ENCODE results near the gene PEA15.

Gene PEA15

DNA sequence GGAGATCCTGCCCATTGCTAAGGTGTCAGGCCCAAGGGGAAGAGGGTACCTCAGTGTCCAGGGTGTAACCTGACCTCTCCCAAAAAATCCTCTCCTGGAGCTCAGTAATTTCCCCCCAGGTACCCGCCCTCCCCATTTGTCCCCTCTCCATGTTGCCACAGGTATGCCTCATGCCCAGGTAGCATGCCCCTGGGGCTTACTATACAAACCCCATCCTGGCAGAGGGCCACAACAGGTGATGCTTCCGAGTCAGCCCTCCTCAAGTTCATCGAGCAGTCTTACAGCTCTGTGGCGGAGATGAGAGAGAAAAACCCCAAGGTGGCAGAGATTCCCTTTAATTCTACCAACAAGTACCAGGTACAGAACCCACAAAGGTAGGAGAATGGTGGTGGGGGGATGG lies 38.1 kb upstream of the PEA15 start:
- Histone ChIP-seq H3K27me3 (ENCODE audit: insufficient read depth, low read length) (no peaks in the 10 kb centered on the region), H3K4me3 (ENCODE audit: low read length) (no peak overlapping the region), H3K4me1 (ENCODE audit: insufficient read depth, low read length) (peaks cover 48% of the 10 kb centered on the region), H3K9me3 (ENCODE audit: insufficient read depth, low read depth, low read length) (no peaks in the 10 kb centered on the region), H3K9ac (ENCODE audit: low read depth, low read length) (no peak overlapping the region), H3K36me3 (ENCODE audit: insufficient read depth, low read length) (no peaks in the 10 kb centered on the region), H3K27ac (ENCODE audit: low read depth, low read length) (no peak overlapping the region)
- WGBS, result 93% methylated on average over 4 of the region's 4 CpGs

- Histone ChIP-seq H3K36me3 (ENCODE audit: insufficient read depth, low read length) (no peaks in the 10 kb centered on the region), H3K9ac (ENCODE audit: low read depth, low read length) (no peak overlapping the region), H3K9me3 (ENCODE audit: insufficient read depth, low read depth, low read length) (no peaks in the 10 kb centered on the region), H3K27ac (ENCODE audit: low read depth, low read length) (no peak overlapping the region), H3K4me1 (ENCODE audit: insufficient read depth, low read length) (peaks cover 53% of the 10 kb centered on the region), H3K4me3 (ENCODE audit: low read length) (no peak overlapping the region), H3K27me3 (ENCODE audit: insufficient read depth, low read length) (no peaks in the 10 kb centered on the region)
- 93% methylated on average over 6 of the region's 6 CpGs for WGBS
Observed at GRCh38 chr1:160167580-160167979, 37.6 kb upstream of the PEA15 start.

- H3K4me3 ChIP-seq (ENCODE audit: low read length), result no peak overlapping the region
- H3K27ac ChIP-seq (ENCODE audit: low read depth, low read length), result no peak overlapping the region
- no peaks in the 10 kb centered on the region; the same call in 1 of the 2 replicates for H3K27me3 ChIP-seq (ENCODE audit: insufficient read depth, low read length)
- no peak overlapping the region for H3K9ac ChIP-seq (ENCODE audit: low read depth, low read length)
- 92% methylated on average over 5 of the region's 5 CpGs for WGBS
- H3K9me3 ChIP-seq (ENCODE audit: insufficient read depth, low read depth, low read length), result no peaks in the 10 kb centered on the region
- no peaks in the 10 kb centered on the region for H3K36me3 ChIP-seq (ENCODE audit: insufficient read depth, low read length)
- H3K4me1 ChIP-seq (ENCODE audit: insufficient read depth, low read length), result peaks cover 55% of the 10 kb centered on the region
Observed at GRCh38 chr1:160168016-160168415, 37.2 kb upstream of the PEA15 start.

DNA sequence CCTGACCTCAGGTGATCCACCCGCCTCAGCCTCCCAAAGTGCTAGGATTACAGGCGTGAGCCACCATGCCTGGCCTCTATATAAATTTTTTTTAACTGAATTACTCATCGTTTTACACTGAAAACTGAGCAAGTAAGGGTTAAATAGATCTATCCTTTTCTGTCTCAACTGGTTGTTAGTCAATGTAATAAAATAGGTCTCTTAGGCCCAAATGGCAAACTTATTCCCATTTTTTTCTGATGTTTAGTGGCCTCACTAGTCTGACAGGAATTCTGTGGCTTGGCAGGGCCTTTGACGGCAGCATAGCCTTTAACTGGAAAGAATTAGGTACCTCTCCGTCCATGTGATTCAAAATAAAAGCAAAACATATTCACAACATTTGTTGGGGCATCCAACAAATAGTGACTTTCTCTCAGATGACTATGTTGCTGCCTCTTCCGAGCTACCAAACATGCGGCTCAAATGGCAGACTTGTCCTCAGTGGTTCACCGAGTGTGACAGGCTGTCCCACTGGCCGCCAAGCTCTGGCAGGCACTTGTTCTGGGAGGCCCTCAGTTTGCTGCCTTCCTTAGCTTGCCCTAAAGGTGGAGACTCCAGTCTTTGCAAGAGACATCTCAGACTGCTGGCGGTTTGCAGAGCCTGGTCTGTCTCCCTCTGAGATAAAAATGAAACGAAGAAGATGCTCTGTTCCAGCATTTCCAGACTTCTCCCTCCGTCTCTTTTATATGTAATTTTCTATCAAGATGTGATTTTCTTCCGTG lies 36.4 kb upstream of the PEA15 start:
- peak overlapping the region; percentile 33 for H3K4me3 ChIP-seq (ENCODE audit: low read length)
- H3K9ac ChIP-seq (ENCODE audit: low read depth, low read length), result peak overlapping the region; percentile 54
- WGBS, result 35% methylated on average over 13 of the region's 13 CpGs

GRCh38 chr1:160169553-160170399 lies 35.4 kb upstream of the PEA15 start:
- H3K9ac ChIP-seq (ENCODE audit: low read depth, low read length), result peak overlapping the region; percentile 60
- H3K27ac ChIP-seq (ENCODE audit: low read depth, low read length), result peak overlapping the region; percentile 94

More for the DNA sequence above, 36.4 kb upstream of the PEA15 start:
- Histone ChIP-seq H3K4me1 (ENCODE audit: insufficient read depth, low read length) (peaks cover 55% of the 10 kb centered on the region), H3K27me3 (ENCODE audit: insufficient read depth, low read length) (no peaks in the 10 kb centered on the region; the same call in 1 of the 2 replicates), H3K27ac (ENCODE audit: low read depth, low read length) (peak overlapping the region; percentile 81), H3K9me3 (ENCODE audit: insufficient read depth, low read depth, low read length) (no peaks in the 10 kb centered on the region), H3K36me3 (ENCODE audit: insufficient read depth, low read length) (no peaks in the 10 kb centered on the region)

DNA sequence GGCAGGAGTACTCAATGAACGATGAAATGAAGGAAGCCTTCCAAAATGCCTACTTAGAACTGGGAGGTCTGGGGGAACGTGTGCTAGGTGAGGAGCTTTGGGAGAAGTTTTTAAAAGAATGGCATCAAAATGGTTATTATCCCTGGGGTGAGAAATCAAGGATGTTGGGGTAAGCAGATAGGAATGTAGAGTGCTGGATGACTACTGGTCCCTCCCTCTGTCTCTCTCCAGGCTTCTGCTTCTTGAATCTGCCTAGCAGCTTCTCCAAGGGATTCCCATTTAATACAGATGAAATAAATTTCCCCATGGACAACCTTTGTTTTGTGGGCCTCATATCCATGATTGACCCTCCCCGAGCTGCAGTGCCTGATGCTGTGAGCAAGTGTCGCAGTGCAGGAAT lies 33.8 kb upstream of the PEA15 start:
- H3K9me3 ChIP-seq (ENCODE audit: insufficient read depth, low read depth, low read length), result no peaks in the 10 kb centered on the region
- no peaks in the 10 kb centered on the region for H3K36me3 ChIP-seq (ENCODE audit: insufficient read depth, low read length)
- H3K27ac ChIP-seq (ENCODE audit: low read depth, low read length), result peak overlapping the region; percentile 94
- no peaks in the 10 kb centered on the region; the same call in 1 of the 2 replicates for H3K27me3 ChIP-seq (ENCODE audit: insufficient read depth, low read length)
- H3K9ac ChIP-seq (ENCODE audit: low read depth, low read length), result 0 out of 2 replicates have a peak overlapping the region, but pooled peaks have one; percentile 8
- no peak overlapping the region for H3K4me3 ChIP-seq (ENCODE audit: low read length)
- WGBS, result 53% methylated on average over 4 of the region's 4 CpGs
- peaks cover 55% of the 10 kb centered on the region for H3K4me1 ChIP-seq (ENCODE audit: insufficient read depth, low read length)

More at GRCh38 chr1:160169553-160170399, 35.4 kb upstream of the PEA15 start:
- H3K4me1 ChIP-seq (ENCODE audit: insufficient read depth, low read length), result peaks cover 55% of the 10 kb centered on the region
- H3K4me3 ChIP-seq (ENCODE audit: low read length), result peak overlapping the region; percentile 33
- 11% methylated on average over 15 of the region's 15 CpGs for WGBS
- H3K36me3 ChIP-seq (ENCODE audit: insufficient read depth, low read length), result no peaks in the 10 kb centered on the region
- H3K9me3 ChIP-seq (ENCODE audit: insufficient read depth, low read depth, low read length), result no peaks in the 10 kb centered on the region
- H3K27me3 ChIP-seq (ENCODE audit: insufficient read depth, low read length), result no peaks in the 10 kb centered on the region; the same call in 1 of the 2 replicates

- peak overlapping the region; percentile 58; the same call in 1 of the 2 replicates for H3K27ac ChIP-seq (ENCODE audit: low read depth, low read length)
- H3K4me1 ChIP-seq (ENCODE audit: insufficient read depth, low read length), result peaks cover 55% of the 10 kb centered on the region
- H3K36me3 ChIP-seq (ENCODE audit: insufficient read depth, low read length), result no peaks in the 10 kb centered on the region
- H3K9ac ChIP-seq (ENCODE audit: low read depth, low read length), result no peak overlapping the region
- WGBS, result 14% methylated on average over 9 of the region's 9 CpGs
- H3K27me3 ChIP-seq (ENCODE audit: insufficient read depth, low read length), result no peaks in the 10 kb centered on the region; the same call in 1 of the 2 replicates
- no peaks in the 10 kb centered on the region for H3K9me3 ChIP-seq (ENCODE audit: insufficient read depth, low read depth, low read length)
- no peak overlapping the region for H3K4me3 ChIP-seq (ENCODE audit: low read length)
Observed at GRCh38 chr1:160171980-160172379, 33.2 kb upstream of the PEA15 start.

- Histone ChIP-seq H3K4me3 (ENCODE audit: low read length) (no peak overlapping the region), H3K27ac (ENCODE audit: low read depth, low read length) (no peak overlapping the region), H3K4me1 (ENCODE audit: insufficient read depth, low read length) (peaks cover 18% of the 10 kb centered on the region), H3K9me3 (ENCODE audit: insufficient read depth, low read depth, low read length) (no peaks in the 10 kb centered on the region), H3K9ac (ENCODE audit: low read depth, low read length) (no peak overlapping the region), H3K36me3 (ENCODE audit: insufficient read depth, low read length) (no peaks in the 10 kb centered on the region), H3K27me3 (ENCODE audit: insufficient read depth, low read length) (no peaks in the 10 kb centered on the region; the same call in 1 of the 2 replicates)
- WGBS, result 81% methylated on average over 2 of the region's 2 CpGs
Observed at GRCh38 chr1:160177231-160177630, 28.0 kb upstream of the PEA15 start.

DNA sequence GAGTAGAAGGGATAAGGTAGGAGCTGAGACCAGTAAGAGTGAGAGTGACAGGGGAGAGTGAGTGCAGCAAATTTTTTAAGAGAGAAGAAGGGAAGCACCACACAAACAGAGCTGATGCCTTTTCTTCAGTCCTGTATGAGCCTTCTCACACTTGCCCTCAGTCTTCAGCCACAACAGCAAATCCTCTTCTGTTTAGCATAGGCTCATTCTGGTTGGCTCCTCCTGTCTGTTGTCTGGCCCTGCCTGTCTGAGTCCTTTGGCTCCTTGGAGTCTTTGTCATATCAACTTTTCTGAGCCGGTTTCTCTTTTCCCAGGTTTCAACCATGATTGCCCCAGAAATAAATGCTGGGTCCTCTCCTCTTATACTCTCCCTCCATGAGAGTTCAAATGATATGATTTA lies 27.5 kb upstream of the PEA15 start:
- WGBS, result 88% methylated on average over 1 of the region's 1 CpG
- Histone ChIP-seq H3K27ac (ENCODE audit: low read depth, low read length) (no peak overlapping the region; the same call in 1 of the 2 replicates), H3K36me3 (ENCODE audit: insufficient read depth, low read length) (no peaks in the 10 kb centered on the region)

GRCh38 chr1:160178731-160179130 lies 26.5 kb upstream of the PEA15 start:
- no peak overlapping the region for H3K4me3 ChIP-seq (ENCODE audit: low read length)
- no peak overlapping the region for H3K27ac ChIP-seq (ENCODE audit: low read depth, low read length)
- H3K9ac ChIP-seq (ENCODE audit: low read depth, low read length), result no peak overlapping the region
- H3K4me1 ChIP-seq (ENCODE audit: insufficient read depth, low read length), result peaks cover 12% of the 10 kb centered on the region
- 92% methylated on average over 2 of the region's 2 CpGs for WGBS
- no peaks in the 10 kb centered on the region for H3K9me3 ChIP-seq (ENCODE audit: insufficient read depth, low read depth, low read length)
- H3K36me3 ChIP-seq (ENCODE audit: insufficient read depth, low read length), result no peaks in the 10 kb centered on the region
- no peaks in the 10 kb centered on the region; the same call in 1 of the 2 replicates for H3K27me3 ChIP-seq (ENCODE audit: insufficient read depth, low read length)

More for the DNA sequence above, 27.5 kb upstream of the PEA15 start:
- Histone ChIP-seq H3K9ac (ENCODE audit: low read depth, low read length) (no peak overlapping the region), H3K4me3 (ENCODE audit: low read length) (no peak overlapping the region), H3K9me3 (ENCODE audit: insufficient read depth, low read depth, low read length) (no peaks in the 10 kb centered on the region), H3K4me1 (ENCODE audit: insufficient read depth, low read length) (peaks cover 13% of the 10 kb centered on the region), H3K27me3 (ENCODE audit: insufficient read depth, low read length) (no peaks in the 10 kb centered on the region; the same call in 1 of the 2 replicates)

- no peaks in the 10 kb centered on the region for H3K36me3 ChIP-seq (ENCODE audit: insufficient read depth, low read length)
Observed at GRCh38 chr1:160179336-160179735, 25.8 kb upstream of the PEA15 start.

More at GRCh38 chr1:160179336-160179735, 25.8 kb upstream of the PEA15 start:
- Histone ChIP-seq H3K4me3 (ENCODE audit: low read length) (no peak overlapping the region), H3K4me1 (ENCODE audit: insufficient read depth, low read length) (peaks cover 12% of the 10 kb centered on the region), H3K9me3 (ENCODE audit: insufficient read depth, low read depth, low read length) (no peaks in the 10 kb centered on the region), H3K27ac (ENCODE audit: low read depth, low read length) (no peak overlapping the region), H3K27me3 (ENCODE audit: insufficient read depth, low read length) (no peaks in the 10 kb centered on the region), H3K9ac (ENCODE audit: low read depth, low read length) (no peak overlapping the region)
- 95% methylated on average over 4 of the region's 4 CpGs for WGBS
